HCT116 (cell line): ENCODE data around the gene FOSB.

Source experiments
- CEBPB ChIP-seq: IDR thresholded peaks from 2 replicates; pipeline ENCODE4 v1.6.1; 2012; ENCODE audit warnings: low read depth
- ELF1 ChIP-seq: IDR thresholded peaks from 2 replicates; pipeline ENCODE4 v1.6.1; 2012; ENCODE audit warnings: low read depth, borderline replicate concordance
- POLR2AphosphoS5 ChIP-seq: IDR thresholded peaks from 2 replicates; pipeline ENCODE4 v1.6.1; 2011; ENCODE audit warnings: mild to moderate bottlenecking, low read depth, low read length, moderate library complexity

DNA sequence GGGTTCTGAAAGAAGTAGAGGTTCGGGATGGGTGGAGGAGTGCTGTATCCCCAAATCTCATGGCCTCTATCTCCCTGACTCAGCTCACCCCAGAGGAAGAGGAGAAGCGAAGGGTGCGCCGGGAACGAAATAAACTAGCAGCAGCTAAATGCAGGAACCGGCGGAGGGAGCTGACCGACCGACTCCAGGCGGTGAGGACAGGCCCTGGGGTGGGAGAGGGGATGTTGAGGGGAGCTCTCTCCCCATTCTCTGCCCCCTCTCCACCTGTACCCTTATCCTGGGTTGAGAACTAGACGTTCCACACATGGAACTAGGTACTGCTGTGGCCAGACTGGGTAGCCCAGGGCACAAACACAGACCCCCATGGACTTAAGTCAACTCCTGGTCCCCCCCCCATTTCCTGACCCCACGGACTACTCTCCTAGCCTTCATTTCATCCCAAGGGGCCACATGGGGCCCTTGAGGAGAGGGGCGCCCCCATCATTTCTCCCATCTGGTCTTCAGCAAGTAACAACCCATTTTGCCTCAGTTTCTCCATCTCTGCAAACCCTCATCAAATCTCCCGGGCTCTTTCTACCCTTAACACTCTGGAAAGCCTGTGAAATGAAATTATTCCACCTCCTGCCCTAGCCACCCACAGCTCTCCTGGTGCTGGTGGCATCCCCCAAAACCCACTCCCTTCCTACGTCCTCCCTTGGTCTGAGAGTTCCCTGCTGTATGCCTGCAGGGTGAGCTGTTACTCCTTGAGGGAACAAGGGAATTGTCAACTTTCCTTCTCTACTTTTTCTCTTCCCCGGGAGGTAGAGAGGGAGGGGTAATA is 3.5 kb downstream of the FOSB start:
- no peak for TF ChIP-seq POLR2AphosphoS5
- no peak for TF ChIP-seq CEBPB
- no peak for TF ChIP-seq ELF1
